HG03159 (cell line): Measurements from ENCODE around the gene EIF2B2.

Experiments used
- ATAC-seq: cut with Tn5 transposase; IDR thresholded peaks from one replicate; pipeline ENCODE4 v1.9.1; 2021; ENCODE audit warnings: mild to moderate bottlenecking, moderate library complexity; ENCODE audit not compliant: unreplicated experiment

EIF2B2 gene

GRCh38 chr14:75041613-75042012 is 38.9 kb downstream of the EIF2B2 start:
- ATAC-seq = no peak

GRCh38 chr14:75042035-75042434 is 39.3 kb downstream of the EIF2B2 start:
- ATAC-seq = no peak

- ATAC-seq = no peak
These were observed 41.6 kb downstream of the EIF2B2 start for GRCh38 chr14:75044322-75044721.

GRCh38 chr14:75044752-75045151 is 42.0 kb downstream of the EIF2B2 start:
- ATAC-seq = no peak

GRCh38 chr14:75046275-75046674 is 43.6 kb downstream of the EIF2B2 start:
- no peak for ATAC-seq

- no peak for ATAC-seq
These were observed 44.2 kb downstream of the EIF2B2 start for GRCh38 chr14:75046899-75047298.

GRCh38 chr14:75047506-75047905 is 44.8 kb downstream of the EIF2B2 start:
- ATAC-seq = no peak

GRCh38 chr14:75048101-75048500 is 45.4 kb downstream of the EIF2B2 start:
- no peak for ATAC-seq

- no peak for ATAC-seq
These were observed 46.4 kb downstream of the EIF2B2 start for GRCh38 chr14:75049136-75049535.

- ATAC-seq = no peak
These were observed 47.0 kb downstream of the EIF2B2 start for GRCh38 chr14:75049731-75050201.

- ATAC-seq = peak; percentile 66
These were observed 48.3 kb downstream of the EIF2B2 start, which contains the start of gene MLH3 for GRCh38 chr14:75050852-75051555. Gene MLH3 (minus strand): TSS chr14:75051467. CDS start chr14:75049655, 1,812 bp downstream.

GRCh38 chr14:75051556-75051899 is 48.8 kb downstream of the EIF2B2 start:
- ATAC-seq = peak; percentile 21

- ATAC-seq = no peak
These were observed 50.9 kb downstream of the EIF2B2 start for GRCh38 chr14:75053396-75054291.

- no peak for ATAC-seq
These were observed 51.7 kb downstream of the EIF2B2 start for GRCh38 chr14:75054421-75054820.

- no peak for ATAC-seq
These were observed 56.9 kb downstream of the EIF2B2 start for GRCh38 chr14:75059642-75060041.

GRCh38 chr14:75060420-75060819 is 57.7 kb downstream of the EIF2B2 start:
- no peak for ATAC-seq
